Common myeloid progenitor, CD34-positive (primary cell): Measurements from ENCODE around the gene GPR137B. TPM values are rescaled to one million over a fixed set of nuclear protein-coding genes. Genes with fewer than 3 reads are reported as not detected.
"Not testable (repeated sequence)": the region's sequence is repeated elsewhere in the genome, so short reads cannot be mapped to it uniquely, and the experiment has no call there.

ENCODE experiments used
- CTCF ChIA-PET: fragments of 350-600 bp; sonication (Branson Sonifier 250); formaldehyde crosslinking; loops from one replicate; lab custom pipeline; 2021; ENCODE audit warnings: antibody characterized with exemption; lab: Charles Lee
- POLR2A ChIA-PET: fragments of 350-600 bp; sonication (Branson Sonifier 250); formaldehyde crosslinking; loops from one replicate; lab custom pipeline; 2021; ENCODE audit warnings: antibody characterized with exemption; lab: Charles Lee
- DNase-seq, 3 donors: peaks; one replicate each; pipeline versions ENCODE4 v3.0.0 to v3.0.0-alpha.2; 2013
- H3K27ac ChIP-seq, 2 experiments: 1 replicate in 1 of 2; 2 replicates in 1 of 2; pipeline ENCODE4 v1.7.0; 2013; ENCODE audit warnings: inconsistent platforms in 2 of 2, low read length in 2 of 2, mild to moderate bottlenecking in 2 of 2, low read depth in 1 of 2, moderate library complexity in 1 of 2; ENCODE audit not compliant: severe bottlenecking in 2 of 2, insufficient read depth in 1 of 2, poor library complexity in 1 of 2
- H3K27me3 ChIP-seq, 5 experiments: replicated peaks in 2 of 5; 1 replicate in 3 of 5; 2 replicates in 2 of 5; pipeline versions ENCODE4 v1.6.1 to v1.7.0; 2013; ENCODE audit warnings: low read length in 4 of 5, mild to moderate bottlenecking in 2 of 5, moderate library complexity in 2 of 5, inconsistent platforms in 1 of 5; ENCODE audit not compliant: insufficient read depth in 5 of 5, control insufficient read depth in 4 of 5
- H3K36me3 ChIP-seq, 4 experiments: 1 replicate in 2 of 4; 2 replicates in 2 of 4; pipeline versions ENCODE4 v1.6.1 to v1.7.0; 2013; ENCODE audit warnings: low read length in 3 of 4, control low read depth in 1 of 4, mild to moderate bottlenecking in 1 of 4; ENCODE audit not compliant: control insufficient read depth in 4 of 4, insufficient read depth in 4 of 4
- H3K4me1 ChIP-seq, 4 experiments: 1 replicate in 3 of 4; 2 replicates in 1 of 4; pipeline versions ENCODE4 v1.6.1 to v1.7.1; 2013; ENCODE audit warnings: low read length in 3 of 4, mild to moderate bottlenecking in 3 of 4, control low read depth in 1 of 4, inconsistent platforms in 1 of 4, moderate library complexity in 1 of 4; ENCODE audit not compliant: control insufficient read depth in 4 of 4, insufficient read depth in 4 of 4; ENCODE audit errors: control extremely low read depth in 1 of 4
- H3K4me3 ChIP-seq, 7 experiments: 1 replicate in 4 of 7; 2 replicates in 3 of 7; pipeline versions ENCODE4 v1.5.1 to v1.7.0; 2013; ENCODE audit warnings: mild to moderate bottlenecking in 7 of 7, low read length in 6 of 7, moderate library complexity in 6 of 7, inconsistent platforms in 2 of 7, low read depth in 2 of 7, control low read depth in 1 of 7; ENCODE audit not compliant: insufficient read depth in 4 of 7, control insufficient read depth in 1 of 7; ENCODE audit errors: extremely low read depth in 1 of 7
- H3K9me3 ChIP-seq, 5 experiments: 1 replicate in 4 of 5; 2 replicates in 1 of 5; pipeline versions ENCODE4 v1.6.1 to v1.7.1; 2013; ENCODE audit warnings: low read length in 4 of 5, mild to moderate bottlenecking in 2 of 5, inconsistent platforms in 1 of 5, low read depth in 1 of 5, moderate library complexity in 1 of 5; ENCODE audit not compliant: control insufficient read depth in 4 of 5, insufficient read depth in 2 of 5; ENCODE audit errors: control extremely low read depth in 1 of 5
- WGBS: methylation state at CpG from one replicate; pipeline ENCODE4 v1.1.5; 2013; ENCODE audit not compliant: insufficient coverage; 5-methylcytosine and 5-hydroxymethylcytosine counted together
- polyA plus RNA-seq: library from polyadenylated mRNA; unstranded; fragments of 120-200 nt; gene quantifications from one replicate; pipeline ENCODE4 v1.2.1, GENCODE V29; 2013

The GPR137B gene
- 5.8 TPM for polyA plus RNA-seq

GRCh38 chr1:236142253-236143103 is at the start of gene GPR137B:
TSS of gene GPR137B (plus strand) at chr1:236142539. CDS start at chr1:236142623, 84 bp downstream.
- ChIA-PET CTCF (no interaction called here), POLR2A (no interaction called here)
- DNase-seq: peak; percentile 52 to 86 (median 74)
- Histone ChIP-seq H3K36me3 (peaks cover 0 to 3% (median 0%) of the 10 kb centered on the region in 4 experiments), H3K27ac (no peak within 1 kb of the TSS), H3K4me1 (peaks cover 3 to 24% (median 22%) of the 10 kb centered on the region in 4 experiments), H3K4me3 (peak within 1 kb of the TSS; percentile 58 to 89 (median 76)), H3K9me3 (no peaks in the 10 kb centered on the region), H3K27me3 (peaks cover 14 to 40% (median 18%) of the 10 kb centered on the region in 5 experiments)
- under 1% methylated on average over 67 of the region's 105 CpGs for WGBS

DNA sequence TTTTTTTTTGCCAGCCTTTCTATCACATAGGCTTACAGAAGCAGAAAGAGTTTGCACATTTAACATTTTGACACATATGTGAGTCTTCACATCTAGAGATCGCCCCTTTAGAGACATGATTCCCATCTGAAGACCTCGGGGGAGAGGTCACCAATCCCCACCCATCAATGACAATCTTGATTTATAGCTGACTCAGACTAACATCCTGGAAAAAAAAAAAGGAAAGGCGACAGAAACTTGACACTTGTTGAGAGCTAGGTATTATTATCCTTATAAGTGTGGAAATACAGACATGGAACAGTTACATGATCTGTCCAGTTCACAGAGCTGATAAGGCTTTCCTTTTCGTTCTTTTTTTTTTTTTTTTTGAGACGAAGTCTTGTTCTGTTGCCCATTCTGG is 49.4 kb upstream of the GPR137B start:
- WGBS: 69% methylated on average over 3 of the region's 5 CpGs
- no peak for DNase-seq
- Histone ChIP-seq H3K27ac (no peak overlapping the region), H3K36me3 (no peaks in the 10 kb centered on the region), H3K9me3 (peaks cover 3 to 9% (median 5%) of the 10 kb centered on the region in 5 experiments), H3K4me1 (peaks cover 0 to 4% (median 0%) of the 10 kb centered on the region in 4 experiments), H3K27me3 (no peaks in the 10 kb centered on the region), H3K4me3 (no peak overlapping the region)
- POLR2A ChIA-PET: no interaction called here
- CTCF ChIA-PET: no interaction called here

DNA sequence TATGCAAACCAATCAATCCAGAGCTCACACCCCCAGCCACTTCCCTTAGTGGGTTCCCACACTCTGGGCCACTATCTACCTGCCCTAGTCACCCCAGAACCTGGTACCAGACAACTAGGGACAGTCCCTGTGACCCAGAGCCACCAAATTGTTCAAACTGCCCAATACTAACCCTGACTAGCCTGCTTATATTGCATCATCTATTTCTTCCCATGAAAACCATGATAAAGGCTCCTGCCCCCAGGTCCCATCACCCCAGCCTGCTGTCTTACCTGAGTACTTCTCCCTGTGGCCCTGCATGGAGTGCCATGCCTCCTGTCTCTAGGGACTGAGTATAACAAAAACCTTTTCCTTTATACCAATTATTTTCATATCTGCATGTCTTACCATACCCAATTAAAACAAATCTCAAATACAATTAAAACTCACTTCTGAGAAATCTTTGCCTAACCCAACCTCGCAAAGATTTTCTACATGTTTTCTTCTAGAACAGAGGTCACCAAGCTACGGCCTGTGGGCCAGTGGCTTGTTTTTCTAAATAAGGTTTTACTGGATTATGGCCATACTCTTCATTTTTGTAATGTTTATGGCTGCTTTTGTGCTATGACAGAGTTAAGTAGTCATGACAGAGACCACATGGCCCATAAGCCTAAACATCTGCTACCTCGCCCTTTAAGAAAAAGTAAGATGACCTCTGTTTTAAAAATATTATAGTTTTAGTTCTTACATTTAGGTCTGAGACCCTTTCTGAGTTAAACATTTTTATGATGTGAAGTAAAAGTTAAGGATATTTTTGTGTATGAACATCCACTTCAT is 46.4 kb upstream of the GPR137B start:
- ChIA-PET POLR2A (no interaction called here), CTCF (interaction anchor here (0.6 kb wide), 1 partner anchor 314 kb away, joined by 3 read pairs; no protein-coding TSS in a partner anchor)
- Histone ChIP-seq H3K9me3 (peaks cover 3 to 9% (median 5%) of the 10 kb centered on the region in 5 experiments), H3K27me3 (no peaks in the 10 kb centered on the region), H3K4me1 (peaks cover 0 to 4% (median 0%) of the 10 kb centered on the region in 4 experiments), H3K4me3 (no peak overlapping the region), H3K36me3 (no peaks in the 10 kb centered on the region), H3K27ac (no peak overlapping the region)
- no peak for DNase-seq
- 100% methylated on average over 2 of the region's 3 CpGs for WGBS

- H3K27ac ChIP-seq: peak overlapping the region in 1 of 2 experiments; percentile 59
- CTCF ChIA-PET, H3K27me3 ChIP-seq, POLR2A ChIA-PET, H3K36me3 ChIP-seq, H3K4me1 ChIP-seq, H3K9me3 ChIP-seq: not testable (repeated sequence)
- peak; percentile 97 to 100 (median 99) for DNase-seq
- WGBS: 74% methylated on average over 9 of the region's 15 CpGs
- peak overlapping the region in 2 of 7 experiments; percentile 0 to 14 for H3K4me3 ChIP-seq
Observed at GRCh38 chr1:236096660-236097482, 45.5 kb upstream of the GPR137B start.

- Histone ChIP-seq H3K4me3 (no peak overlapping the region), H3K27ac (no peak overlapping the region), H3K36me3 (no peaks in the 10 kb centered on the region), H3K4me1 (peaks cover 0 to 4% (median 0%) of the 10 kb centered on the region in 4 experiments), H3K27me3 (no peaks in the 10 kb centered on the region), H3K9me3 (peaks cover 3 to 9% (median 5%) of the 10 kb centered on the region in 5 experiments)
- ChIA-PET CTCF (no interaction called here), POLR2A (no interaction called here)
- 100% methylated on average over 1 of the region's 1 CpG for WGBS
- DNase-seq: no peak
Observed at GRCh38 chr1:236098267-236098666, 44.1 kb upstream of the GPR137B start.

GRCh38 chr1:236099355-236099974 is 42.9 kb upstream of the GPR137B start:
- no peak overlapping the region for H3K4me3 ChIP-seq
- no peaks in the 10 kb centered on the region for H3K36me3 ChIP-seq
- no peak for DNase-seq
- no peak overlapping the region for H3K27ac ChIP-seq
- ChIA-PET POLR2A (no interaction called here), CTCF (interaction anchor here (0.7 to 1.4 kb wide), 2 partner anchors 383 to 1287 kb away, joined by 3 read pairs; no protein-coding TSS in a partner anchor)
- H3K27me3 ChIP-seq: no peaks in the 10 kb centered on the region
- H3K4me1 ChIP-seq: peaks cover 0 to 4% (median 0%) of the 10 kb centered on the region in 4 experiments
- WGBS: 95% methylated on average over 11 of the region's 12 CpGs
- H3K9me3 ChIP-seq: peaks cover 3 to 9% (median 5%) of the 10 kb centered on the region in 5 experiments
